ENCODE results near the gene MICALL1. TPM values are rescaled to one million over a fixed set of nuclear protein-coding genes. Genes with fewer than 3 reads are reported as not detected.
A peak's percentile ranks its signal among the peaks of the same experiment; 100 is the strongest.

Gene MICALL1
- total and polyA plus RNA-seq, 7 donors, result 8.4 to 109 (median 23.9) TPM

GRCh38 chr22:37931893-37932389 is 25.8 kb downstream of the MICALL1 start:
- H3K4me3 ChIP-seq, result no peak overlapping the region
- peak overlapping the region; percentile 75 to 97 (median 81) for H3K27ac ChIP-seq
- H3K4me1 ChIP-seq, result peaks cover 0 to 63% (median 55%) of the 10 kb centered on the region in 4 donors
- no peak for TF ChIP-seq CTCF (IDR thresholded peaks at IDR 0.05)
- TF ChIP-seq POLR2A (IDR thresholded peaks at IDR 0.05), result no peak
- TF ChIP-seq POLR2AphosphoS5 (IDR thresholded peaks at IDR 0.05), result no peak
- no peak for TF ChIP-seq EP300 (IDR thresholded peaks at IDR 0.05)
- no peaks in the 10 kb centered on the region for H3K9me3 ChIP-seq
- H3K36me3 ChIP-seq, result peaks cover 39 to 82% (median 57%) of the 10 kb centered on the region in 4 donors
- 83 to 97% methylated on average over 6 of the region's 6 CpGs for WGBS, 2 donors
- intact Hi-C loops (cut with DNase I), result loop anchor here (2.0 kb wide), 1 partner anchor 21 kb away; no protein-coding TSS in a partner anchor
- H3K27me3 ChIP-seq, result no peaks in the 10 kb centered on the region
- no peak for DNase-seq

- no peaks in the 10 kb centered on the region for H3K9me3 ChIP-seq
- intact Hi-C loops (cut with DNase I), result loop anchor here (2.0 kb wide), 1 partner anchor 22 kb away; no protein-coding TSS in a partner anchor
- DNase-seq, result no peak
- peaks cover 0 to 63% (median 55%) of the 10 kb centered on the region in 4 donors for H3K4me1 ChIP-seq
- peaks cover 39 to 82% (median 56%) of the 10 kb centered on the region in 4 donors for H3K36me3 ChIP-seq
- TF ChIP-seq POLR2A (IDR thresholded peaks at IDR 0.05) (no peak), CTCF (IDR thresholded peaks at IDR 0.05) (no peak), POLR2AphosphoS5 (IDR thresholded peaks at IDR 0.05) (no peak), EP300 (IDR thresholded peaks at IDR 0.05) (no peak)
- 90 to 93% methylated on average over 10 of the region's 10 CpGs for WGBS, 2 donors
- H3K4me3 ChIP-seq, result no peak overlapping the region
- no peaks in the 10 kb centered on the region for H3K27me3 ChIP-seq
- H3K27ac ChIP-seq, result peak overlapping the region; percentile 75 to 97 (median 81)
Measured at GRCh38 chr22:37932401-37932800, 26.3 kb downstream of the MICALL1 start.

GRCh38 chr22:37932821-37933578 is 26.9 kb downstream of the MICALL1 start:
- peaks cover 40 to 82% (median 56%) of the 10 kb centered on the region in 4 donors for H3K36me3 ChIP-seq
- no peak overlapping the region for H3K4me3 ChIP-seq
- intact Hi-C loops (cut with DNase I), result loop anchor here (1.0 to 2.0 kb wide), 2 partner anchors 22 to 45 kb away; no protein-coding TSS in a partner anchor
- H3K27ac ChIP-seq, result peak overlapping the region; percentile 75 to 97 (median 81)
- no peaks in the 10 kb centered on the region for H3K9me3 ChIP-seq
- no peak for TF ChIP-seq CTCF (IDR thresholded peaks at IDR 0.05)
- no peak for TF ChIP-seq POLR2AphosphoS5 (IDR thresholded peaks at IDR 0.05)
- no peak for TF ChIP-seq EP300 (IDR thresholded peaks at IDR 0.05)
- no peak for TF ChIP-seq POLR2A (IDR thresholded peaks at IDR 0.05)
- WGBS, 2 donors, result 79 to 87% methylated on average over 21 of the region's 21 CpGs
- DNase-seq, result peak; percentile 74
- H3K4me1 ChIP-seq, result peaks cover 0 to 61% (median 55%) of the 10 kb centered on the region in 4 donors
- no peaks in the 10 kb centered on the region for H3K27me3 ChIP-seq

GRCh38 chr22:37933711-37934376 is 27.7 kb downstream of the MICALL1 start:
- H3K27ac ChIP-seq, result peak overlapping the region; percentile 75 to 97 (median 81)
- H3K9me3 ChIP-seq, result no peaks in the 10 kb centered on the region
- H3K4me1 ChIP-seq, result peaks cover 0 to 55% (median 50%) of the 10 kb centered on the region in 4 donors
- intact Hi-C loops (cut with DNase I), result loop anchor here (1.0 to 2.0 kb wide), 2 partner anchors 23 to 46 kb away; no protein-coding TSS in a partner anchor
- no peaks in the 10 kb centered on the region for H3K27me3 ChIP-seq
- WGBS, 2 donors, result 6 to 9% methylated on average over 13 of the region's 13 CpGs
- DNase-seq, result peak; percentile 94
- H3K36me3 ChIP-seq, result peaks cover 35 to 81% (median 53%) of the 10 kb centered on the region in 4 donors
- peak in 3 of 4 donors; percentile 38 to 58 (median 50) for TF ChIP-seq POLR2AphosphoS5 (IDR thresholded peaks at IDR 0.05)
- no peak for TF ChIP-seq EP300 (IDR thresholded peaks at IDR 0.05)
- peak; percentile 94 to 98 (median 96) for TF ChIP-seq CTCF (IDR thresholded peaks at IDR 0.05)
- no peak overlapping the region for H3K4me3 ChIP-seq

Data from sigmoid colon (tissue), 7 donors.